Fibroblast of skin of left biceps (primary cell): ENCODE results near the gene FOXO3.
"Not testable (repeated sequence)": the region's sequence is repeated elsewhere in the genome, so short reads cannot be mapped to it uniquely, and the experiment has no call there.

Experiments used
- DNase-seq, 2 experiments: peaks; one replicate each; pipeline ENCODE4 v3.0.0-alpha.2; 2013; ENCODE audit warnings: low read depth in 2 of 2

The FOXO3 gene

DNA sequence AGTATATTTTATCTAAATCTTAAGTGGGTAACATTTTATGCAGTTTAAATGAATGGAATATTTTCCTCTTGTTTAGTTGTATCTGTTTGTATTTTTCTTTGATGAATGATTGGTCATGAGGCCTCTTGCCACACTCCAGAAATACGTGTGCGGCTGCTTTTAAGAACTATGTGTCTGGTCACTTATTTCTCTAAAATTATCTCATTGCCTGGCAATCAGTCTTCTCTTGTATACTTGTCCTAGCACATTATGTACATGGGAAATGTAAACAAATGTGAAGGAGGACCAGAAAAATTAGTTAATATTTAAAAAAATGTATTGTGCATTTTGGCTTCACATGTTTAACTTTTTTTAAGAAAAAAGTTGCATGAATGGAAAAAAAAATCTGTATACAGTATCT is 123.3 kb downstream of the FOXO3 start:
- not testable (repeated sequence) for DNase-seq

DNA sequence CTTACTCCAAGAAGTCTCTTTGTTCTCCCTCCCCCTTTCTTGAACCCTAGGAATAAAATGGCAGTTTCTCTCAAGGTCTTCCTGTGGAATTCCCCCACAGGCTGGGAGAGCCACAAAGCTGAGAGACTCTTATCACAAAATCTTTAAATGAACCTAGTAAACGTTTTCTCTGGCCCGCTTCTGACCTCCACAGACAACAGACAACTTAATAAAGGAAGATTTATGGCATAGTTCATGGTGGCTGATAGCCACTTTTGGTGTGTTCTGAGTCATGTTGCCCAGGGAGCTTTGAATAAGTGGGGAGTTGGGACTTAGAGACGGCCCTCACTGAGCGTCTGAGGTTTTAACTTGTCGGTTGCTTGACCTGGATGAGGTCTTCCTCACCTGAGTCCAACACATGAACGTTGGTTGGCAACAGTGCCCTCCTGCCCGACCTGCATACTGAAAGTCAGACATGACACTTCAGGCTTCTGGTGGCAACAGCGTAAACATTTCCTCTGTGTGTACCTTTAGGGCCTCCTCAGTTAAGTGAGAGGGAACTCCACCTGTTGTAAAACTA is 124.1 kb downstream of the FOXO3 start:
- DNase-seq: peak; percentile 18 to 23

DNA sequence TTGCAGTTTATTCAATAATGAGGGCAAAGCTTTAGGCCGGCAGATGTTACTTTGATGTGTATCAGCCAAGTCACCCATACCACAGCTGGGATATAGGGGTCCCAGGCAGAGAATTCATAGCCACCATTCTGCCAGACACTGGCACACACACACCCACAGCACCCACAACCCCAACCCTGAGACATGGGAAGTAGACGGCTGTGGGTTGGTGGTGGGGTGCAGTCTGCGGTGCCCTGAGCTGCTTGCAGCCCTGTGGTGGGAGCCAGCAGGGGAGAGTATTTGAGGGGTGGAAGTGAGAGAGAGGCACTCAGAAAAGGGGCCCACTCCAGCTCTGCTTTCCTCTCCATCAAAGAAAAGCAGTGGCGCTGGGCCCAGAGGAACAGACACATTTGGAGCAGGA is 125.3 kb downstream of the FOXO3 start:
- no peak for DNase-seq

DNA sequence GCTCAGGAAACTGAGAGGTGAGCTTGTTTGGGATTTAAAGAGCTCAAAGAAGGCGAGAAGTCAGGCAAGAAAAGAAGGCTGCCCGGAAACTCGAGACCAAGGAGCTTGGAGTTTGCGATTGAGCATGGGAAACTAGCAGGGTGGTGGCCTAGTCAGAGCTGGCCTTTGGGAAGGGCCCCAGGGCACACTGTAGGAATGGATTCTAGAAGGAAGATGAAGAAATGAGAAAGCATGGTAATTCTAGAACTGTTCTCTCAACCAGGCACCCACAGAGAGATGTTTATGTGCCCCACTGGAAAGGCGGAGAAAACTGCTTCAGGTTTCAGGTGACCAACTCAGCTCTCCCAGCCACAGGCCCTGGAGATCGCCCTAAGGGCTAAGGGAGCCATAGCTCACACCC is 126.2 kb downstream of the FOXO3 start:
- no peak for DNase-seq

DNA sequence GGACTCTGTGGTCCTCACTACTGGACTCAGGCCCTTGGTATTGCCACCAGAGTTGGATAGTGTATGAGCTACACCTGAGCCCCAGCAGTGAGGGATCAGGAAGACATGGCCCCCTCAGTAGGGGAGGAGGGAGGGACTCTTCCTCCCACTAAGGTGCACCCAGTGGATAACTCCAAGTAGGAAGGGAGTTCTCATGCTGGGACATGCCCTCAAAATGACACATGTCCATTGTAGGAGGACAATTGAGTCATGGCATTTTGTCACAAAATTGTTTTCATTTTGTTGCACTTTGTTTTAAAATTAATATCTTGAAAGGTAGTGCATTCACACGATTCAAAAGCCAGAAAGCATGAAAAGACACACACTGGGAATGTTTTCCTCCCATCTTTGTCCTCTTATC is 127.2 kb downstream of the FOXO3 start:
- DNase-seq: no peak

DNA sequence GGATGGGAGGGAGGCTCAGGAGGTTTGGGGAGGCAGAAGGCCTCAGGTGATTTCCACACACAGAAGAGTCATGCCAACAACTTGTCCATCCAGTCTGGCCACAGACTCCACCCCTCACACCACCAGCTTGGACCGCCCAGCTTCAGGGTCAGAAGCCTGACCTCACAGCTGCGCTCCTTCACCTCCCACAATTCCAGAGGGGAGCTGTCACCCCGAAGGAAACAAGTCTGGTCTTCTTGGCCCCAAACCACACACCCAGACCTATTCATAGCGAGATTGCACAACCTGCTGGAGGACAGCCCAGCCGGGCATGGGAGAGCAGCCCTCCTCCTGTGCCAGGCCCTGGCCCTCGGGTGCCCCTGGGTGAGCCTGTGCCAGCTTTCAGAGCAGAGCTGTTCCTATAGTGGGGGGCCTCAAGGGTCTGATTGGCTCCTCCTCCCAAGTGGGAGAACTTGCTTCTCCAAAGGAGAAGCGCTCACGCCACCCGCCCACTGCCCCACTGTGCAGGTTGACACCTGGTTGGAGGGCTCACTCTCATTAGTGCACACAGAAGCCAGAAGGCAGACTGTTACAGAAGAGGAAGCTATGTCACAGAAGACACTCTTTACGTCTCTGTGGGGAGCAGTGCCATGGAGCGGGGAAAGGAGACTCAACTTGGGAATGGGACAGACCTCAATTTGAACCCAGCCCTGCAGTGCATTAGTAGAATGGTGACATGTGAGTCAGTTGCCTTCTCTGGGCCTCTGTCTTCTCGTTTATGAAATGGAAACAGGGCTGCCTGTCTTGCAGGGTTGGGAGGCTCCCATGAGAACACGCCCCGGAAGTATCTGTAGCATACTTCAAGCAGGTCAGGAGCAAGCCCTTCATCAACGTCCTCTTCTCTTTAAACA is 128.8 kb downstream of the FOXO3 start:
- DNase-seq: no peak

DNA sequence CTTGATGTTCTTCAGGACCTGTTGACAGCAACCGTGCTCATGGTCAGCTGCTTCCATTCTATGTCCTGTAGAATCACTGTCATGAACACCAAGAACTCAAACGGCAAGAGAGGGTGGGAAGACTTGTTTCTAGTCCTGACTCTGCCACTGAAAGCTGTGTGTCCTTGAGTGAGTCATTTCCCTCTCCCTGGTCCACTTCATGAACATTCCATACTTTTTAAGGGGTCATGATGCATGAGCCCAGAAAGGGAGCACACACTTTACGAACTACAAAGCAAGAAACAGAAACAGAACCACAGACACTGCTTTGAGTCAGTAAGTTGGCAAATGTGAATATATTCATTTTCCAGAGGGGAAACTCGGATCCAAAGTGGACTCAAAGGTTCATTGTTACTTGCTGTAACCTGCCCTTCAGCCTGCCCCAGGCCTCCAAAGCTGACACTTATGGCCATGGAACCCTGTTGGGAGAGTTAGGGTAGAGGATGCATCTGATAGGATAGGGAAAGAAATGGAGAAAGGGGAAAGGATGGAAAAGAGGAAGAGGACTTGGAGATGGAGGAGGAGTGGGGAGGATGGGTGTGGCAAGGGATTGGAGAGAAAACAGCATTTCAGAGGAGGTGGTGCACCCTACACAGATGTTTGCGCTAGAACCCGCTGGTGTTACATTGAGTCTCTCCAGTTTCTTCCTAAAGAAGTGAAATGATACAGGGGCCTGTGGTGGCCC is 129.8 kb downstream of the FOXO3 start:
- no peak for DNase-seq

DNA sequence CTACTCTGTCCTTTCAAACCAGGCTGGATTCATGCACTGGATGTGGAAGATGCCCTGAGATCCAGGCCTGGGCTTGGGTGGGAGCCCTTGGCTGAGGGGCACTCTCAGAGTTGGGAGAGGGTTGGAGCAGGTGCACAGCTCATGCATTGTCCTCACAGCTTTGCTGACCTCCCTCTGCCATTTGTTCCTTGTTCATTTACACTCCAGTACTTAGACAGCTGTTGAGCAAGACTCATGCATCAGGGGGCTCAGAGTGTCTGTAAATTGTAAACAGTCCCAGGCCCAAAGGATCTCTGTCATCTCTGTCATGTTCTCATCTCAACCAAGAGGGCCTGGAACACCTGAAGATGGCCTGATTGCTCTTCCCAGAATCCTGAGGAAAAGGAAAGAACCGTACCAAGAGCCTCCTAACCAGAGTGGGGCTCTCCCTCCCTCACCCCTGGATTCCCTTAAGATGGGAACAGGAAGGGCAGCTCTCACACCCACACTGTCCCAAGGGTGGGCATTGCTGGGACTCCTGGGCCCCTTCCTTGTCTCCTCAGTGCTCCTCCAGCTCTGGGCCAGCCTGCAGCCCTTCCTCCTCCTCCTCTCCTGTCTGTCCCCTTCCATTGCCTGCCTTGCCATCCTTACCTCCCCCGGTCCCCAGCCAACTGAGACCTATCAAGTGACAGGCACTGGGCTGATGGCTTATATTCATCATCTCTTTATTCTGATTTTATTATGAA is 132.9 kb downstream of the FOXO3 start:
- DNase-seq: no peak

DNA sequence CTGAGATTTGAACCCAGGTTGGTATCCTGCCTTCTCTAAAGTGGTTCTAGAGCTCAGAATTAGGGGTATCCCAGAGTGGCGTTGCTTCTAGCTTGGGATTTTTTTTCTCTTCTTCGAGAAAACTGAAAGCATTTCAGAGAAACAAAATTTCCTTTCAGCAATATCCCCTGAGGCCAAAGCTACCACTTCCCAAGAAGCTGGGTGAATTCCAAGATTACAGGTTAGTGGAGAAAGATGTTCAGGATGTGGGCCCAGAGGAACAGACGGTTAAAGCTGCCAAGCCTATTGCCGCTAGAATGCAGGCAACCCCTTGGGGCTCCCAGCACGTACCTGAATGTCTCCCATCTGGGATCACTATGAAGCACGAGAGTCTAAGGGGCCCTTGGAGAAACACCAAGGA is 134.1 kb downstream of the FOXO3 start:
- DNase-seq: no peak

DNA sequence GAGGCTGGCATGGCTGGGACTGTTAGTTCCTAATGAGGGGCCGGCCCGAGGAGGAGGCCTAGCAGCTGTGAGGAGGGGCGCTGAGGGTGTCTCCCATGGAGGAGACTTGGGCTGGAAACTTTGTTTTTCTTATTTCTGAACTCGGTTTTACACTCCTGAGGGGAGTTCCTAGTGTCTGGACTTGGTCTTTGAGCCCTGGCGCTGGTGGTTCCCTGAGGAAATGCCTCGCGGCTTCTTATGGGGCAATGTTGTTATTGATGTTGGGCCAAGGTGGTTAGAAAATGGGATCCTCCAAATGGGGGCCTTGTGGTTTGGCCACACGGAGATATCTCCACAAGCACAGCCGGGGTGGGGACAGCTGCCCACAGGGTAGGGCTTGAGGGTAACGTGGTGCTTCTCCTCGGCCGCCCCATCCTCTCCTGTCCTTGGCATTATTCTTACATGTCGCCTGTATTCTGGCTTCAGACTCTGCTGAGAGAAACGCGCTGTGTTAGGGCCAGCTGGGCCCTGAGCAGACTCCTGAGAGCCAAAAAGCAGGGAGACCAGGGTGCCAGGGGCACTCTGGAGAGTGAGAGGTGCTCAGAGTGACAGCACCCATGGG is 136.9 kb downstream of the FOXO3 start:
- no peak for DNase-seq

DNA sequence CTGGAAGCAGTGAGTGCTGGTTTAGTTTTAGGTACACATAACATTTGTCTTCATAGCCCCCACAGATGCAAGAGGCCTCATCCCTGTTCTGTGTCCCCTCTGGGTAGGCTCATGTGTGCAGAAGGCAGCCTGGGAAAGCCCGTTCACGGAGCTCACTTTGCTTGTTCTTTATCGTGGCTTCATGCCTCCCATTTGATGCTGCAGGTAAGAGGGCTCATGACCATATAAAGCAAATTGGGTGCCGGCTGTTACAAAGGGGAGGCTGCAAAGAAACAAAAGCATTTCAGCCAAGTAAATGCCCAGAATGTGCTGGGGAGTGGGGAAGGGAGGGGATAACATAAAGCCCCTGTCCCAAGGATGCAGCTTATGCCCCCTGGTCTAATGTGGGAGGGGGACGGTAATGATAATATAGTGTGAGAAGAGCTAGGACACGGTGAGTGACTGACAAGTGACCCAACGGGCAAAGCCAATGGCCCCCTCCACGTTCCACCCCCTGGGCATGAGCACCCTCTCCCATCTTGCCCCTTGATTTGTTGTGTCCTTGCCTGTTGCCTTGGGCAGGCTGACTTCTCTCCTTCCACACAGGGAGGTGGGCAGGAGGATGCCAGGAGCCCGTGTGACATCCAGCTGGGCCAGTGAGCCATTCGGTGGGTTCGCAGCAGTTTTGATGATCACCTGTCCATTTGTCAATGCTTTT is 138.0 kb downstream of the FOXO3 start:
- no peak for DNase-seq

DNA sequence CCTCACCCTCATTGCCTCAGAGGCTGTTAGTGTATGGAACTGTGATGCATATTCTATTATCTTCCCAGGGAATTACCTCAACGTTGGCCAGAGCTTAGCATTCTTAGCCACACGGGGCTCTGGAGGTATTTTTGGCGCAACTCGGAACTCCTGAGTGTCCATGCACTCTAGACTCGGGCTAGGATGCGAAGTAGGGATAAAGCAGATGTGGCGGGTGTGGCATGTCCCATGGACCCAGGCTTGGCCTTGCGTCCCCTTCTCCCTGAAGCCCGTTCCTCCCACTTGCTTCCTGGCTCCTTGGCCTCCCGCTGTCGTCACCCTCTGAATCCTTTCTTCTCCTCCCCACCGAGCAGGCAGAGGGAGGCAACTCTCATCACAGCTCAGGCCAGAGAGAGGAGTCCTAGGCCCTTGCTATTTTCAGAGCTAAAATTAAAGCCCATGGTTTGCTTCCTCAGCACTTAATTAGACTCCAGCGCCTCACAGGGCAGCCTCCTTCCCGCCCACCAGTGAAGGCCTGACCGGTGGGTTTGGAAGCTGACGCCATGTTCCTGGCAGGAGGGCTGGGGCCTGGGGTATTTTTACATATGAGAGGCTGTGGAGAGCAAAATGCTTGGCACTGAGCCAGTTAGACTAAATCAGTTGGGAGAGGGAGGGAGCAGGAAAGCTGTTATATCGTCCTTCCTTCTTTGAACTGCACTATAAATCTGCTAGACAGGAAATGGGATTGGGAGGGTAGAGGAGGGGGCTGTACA is 138.7 kb downstream of the FOXO3 start:
- DNase-seq: no peak

DNA sequence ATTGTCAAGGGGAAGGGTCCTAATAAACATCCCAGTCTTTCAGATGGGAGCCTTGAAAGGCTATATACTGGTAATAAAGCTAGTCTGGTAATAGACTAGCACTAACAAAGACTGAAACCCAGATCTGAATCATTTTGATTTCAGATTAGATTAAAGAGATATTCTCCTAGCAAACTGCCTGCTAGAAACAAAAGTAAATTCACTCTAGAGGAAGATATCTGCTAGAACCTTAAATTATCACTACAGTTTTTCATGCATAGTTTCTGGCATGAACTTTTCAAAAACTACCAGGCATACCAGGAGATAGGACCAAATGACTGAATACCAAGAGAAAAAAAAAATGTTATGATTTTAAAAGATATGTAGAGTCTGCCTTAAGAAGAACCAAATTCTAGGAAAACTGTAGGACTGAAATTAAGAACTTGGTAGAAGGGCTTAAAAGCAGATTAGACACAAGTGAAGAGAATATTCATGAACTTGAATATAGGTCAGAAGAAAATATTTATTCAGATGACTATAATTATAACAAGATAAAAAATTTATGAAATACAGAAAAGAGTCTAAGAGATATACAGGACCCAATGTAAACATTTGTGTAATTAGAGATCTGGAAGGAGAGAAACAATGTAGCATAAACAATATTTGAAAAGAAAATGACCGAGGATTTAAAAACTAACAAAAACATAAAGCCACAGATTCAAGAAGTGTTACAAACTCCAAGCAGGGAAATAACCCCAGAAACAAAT is 141.6 kb downstream of the FOXO3 start:
- DNase-seq: no peak

DNA sequence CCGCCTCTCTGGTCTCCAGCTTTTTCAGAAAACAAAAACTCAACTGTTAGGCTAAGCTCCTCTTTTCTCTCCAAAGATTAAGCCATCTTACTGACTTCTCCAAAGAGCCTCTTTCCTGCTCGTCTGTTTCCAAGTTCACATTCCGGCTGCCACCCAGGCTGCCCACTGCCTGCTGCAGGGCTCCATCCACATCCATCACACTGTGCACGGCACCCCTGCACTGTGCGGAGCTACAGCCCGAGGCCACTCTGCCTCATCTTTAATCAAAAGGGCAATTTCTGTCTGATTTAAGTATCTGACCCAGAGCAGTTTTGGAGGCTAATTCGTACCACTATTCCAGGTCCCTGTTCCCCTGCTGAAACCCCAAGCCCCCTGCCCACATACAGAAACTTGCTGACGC is 145.9 kb downstream of the FOXO3 start:
- no peak for DNase-seq

DNA sequence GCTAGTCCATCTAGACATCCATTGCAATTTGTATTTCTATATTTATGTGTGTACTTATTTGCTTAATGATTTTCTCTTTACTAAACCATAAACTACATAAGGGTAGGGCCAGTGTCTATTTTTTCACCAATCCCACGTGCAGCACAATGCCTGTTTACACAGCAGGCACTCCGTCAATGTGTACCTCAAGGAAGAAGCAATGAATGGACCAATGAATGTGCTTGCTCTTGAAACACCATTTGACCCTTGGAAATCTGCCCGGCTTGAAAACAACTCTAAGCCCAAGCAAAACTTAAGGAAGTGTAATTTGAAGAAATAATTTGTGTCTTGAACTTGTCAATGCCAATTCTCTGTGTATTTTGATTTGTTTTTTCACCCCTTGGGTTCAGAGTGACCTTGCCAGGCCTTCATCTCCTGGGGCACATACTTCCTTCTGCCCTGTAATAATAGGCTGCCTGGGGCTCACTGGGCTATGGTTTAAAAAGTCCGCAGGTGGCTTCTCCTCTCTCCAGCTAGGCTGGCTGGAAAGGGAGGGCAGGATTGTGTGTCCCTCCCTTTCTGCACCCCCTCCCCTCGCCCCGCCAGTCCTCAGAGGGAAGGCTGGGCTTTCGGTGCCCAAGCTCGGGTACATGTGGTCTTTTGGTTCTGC is 146.7 kb downstream of the FOXO3 start:
- no peak for DNase-seq

DNA sequence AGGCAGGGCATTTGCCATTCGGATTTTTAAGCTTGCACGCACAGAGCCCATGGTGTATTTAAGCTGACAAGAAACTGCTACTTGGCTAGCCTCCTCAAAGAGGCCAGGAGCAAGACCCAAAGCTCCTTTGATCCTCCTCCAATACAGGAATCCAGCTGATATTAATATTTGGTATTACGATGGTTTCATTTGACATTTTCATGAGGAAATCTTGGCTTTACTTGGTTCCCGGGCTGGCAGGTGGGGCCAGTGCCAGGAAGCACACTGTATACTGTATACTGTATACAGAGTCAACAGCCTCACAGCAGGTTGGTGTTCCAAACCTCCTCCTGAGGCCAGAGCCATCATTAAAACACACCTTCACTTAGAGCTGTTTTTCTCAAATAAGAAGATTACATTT is 149.3 kb downstream of the FOXO3 start:
- no peak for DNase-seq

DNA sequence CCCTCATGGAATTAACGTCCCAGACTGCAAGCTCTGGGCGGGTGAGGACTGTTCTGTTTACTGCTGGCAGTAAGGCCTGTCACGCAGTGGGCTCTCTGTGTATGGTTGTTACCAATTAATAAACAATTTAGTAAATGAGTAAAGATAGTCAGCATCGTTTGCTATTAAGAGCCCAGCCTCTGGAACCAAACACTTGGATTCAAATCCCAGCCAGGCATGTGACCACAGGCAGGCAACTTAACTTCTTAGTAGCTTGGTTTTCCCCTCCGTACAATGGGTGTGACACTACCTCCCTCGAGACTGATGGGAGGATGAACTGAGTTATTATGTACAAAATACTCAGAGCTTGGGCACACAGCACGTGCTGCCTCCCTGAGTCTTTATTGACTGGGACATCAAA is 149.8 kb downstream of the FOXO3 start:
- DNase-seq: no peak

DNA sequence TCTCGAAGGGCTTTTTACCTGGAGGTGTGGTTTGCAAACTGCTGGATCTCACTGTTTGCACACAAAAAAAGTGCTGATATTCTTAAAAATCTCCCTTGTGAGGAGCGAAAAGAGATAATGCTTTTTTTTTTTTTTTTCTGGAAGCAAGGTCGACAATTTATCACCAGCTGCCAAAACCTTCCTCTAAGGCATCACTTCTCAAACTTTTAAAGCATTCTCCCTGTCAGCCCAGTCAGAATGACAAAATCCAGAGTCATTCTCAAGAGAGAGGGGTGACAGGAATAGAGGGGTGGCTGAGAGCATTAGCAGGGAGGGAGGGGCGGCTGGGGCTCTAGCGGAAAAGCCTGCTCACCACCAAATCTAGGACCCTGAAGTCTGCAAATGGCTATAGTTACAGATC is 150.4 kb downstream of the FOXO3 start:
- DNase-seq: no peak

DNA sequence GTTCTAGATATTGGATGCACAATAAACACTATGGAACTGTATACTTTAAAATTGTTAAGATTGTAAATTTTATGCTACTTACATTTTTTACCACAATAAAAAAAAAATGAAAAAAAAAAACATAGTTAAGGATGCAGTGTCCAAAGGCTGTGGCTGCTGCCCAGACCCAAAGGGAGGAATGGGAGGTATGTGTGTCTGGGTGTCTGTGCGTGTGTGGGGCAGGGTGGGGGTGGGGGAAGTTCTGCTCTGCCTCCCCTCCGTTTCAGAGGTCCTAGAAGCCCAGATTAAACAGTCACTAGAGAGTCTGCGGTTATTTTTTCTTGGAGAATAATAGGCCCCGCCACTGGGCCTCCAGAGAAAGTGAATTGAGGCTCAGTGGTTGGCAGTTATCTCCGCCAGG is 151.1 kb downstream of the FOXO3 start:
- DNase-seq: no peak
